SK-N-SH (cell line): ENCODE data around the gene PDCD1.

Experiments used
- CTCF ChIP-seq: fragments of 200-600 bp; sonication (generic); IDR thresholded peaks from 2 replicates; pipeline ENCODE4 v1.6.1; 2017; ENCODE audit warnings: antibody characterized with exemption, mild to moderate bottlenecking, moderate library complexity
- GABPA ChIP-seq: IDR thresholded peaks from 2 replicates; pipeline ENCODE4 v1.4.0; 2012; ENCODE audit warnings: low read depth, mild to moderate bottlenecking
- MAX ChIP-seq: IDR thresholded peaks from 2 replicates; pipeline ENCODE4 v1.4.0; 2012; ENCODE audit warnings: low read depth
- NRF1 ChIP-seq: IDR thresholded peaks from 2 replicates; pipeline ENCODE4 v1.6.1; 2012; ENCODE audit warnings: low read depth, mild to moderate bottlenecking, low read length

GRCh38 chr2:241810307-241811200 is 48.1 kb downstream of the PDCD1 start:
- no peak for TF ChIP-seq CTCF
- TF ChIP-seq MAX: no peak
- no peak for TF ChIP-seq NRF1
- TF ChIP-seq GABPA: no peak
